Stimulated activated CD4-positive, alpha-beta T cell treated with anti-CD3 and anti-CD28 coated beads, Interleukin-4, amount 100 ng/mL, for 48 hours (primary cell): ENCODE results near the gene HOOK1.
"Not testable (repeated sequence)": the region's sequence is repeated elsewhere in the genome, so short reads cannot be mapped to it uniquely, and the experiment has no call there.

Source experiments
- DNase-seq, 2 donors: peaks; one replicate each; pipeline ENCODE4 v3.0.0-alpha.2; 2020; ENCODE audit warnings: low read depth in 2 of 2

Gene HOOK1

GRCh38 chr1:59885160-59885832, 70.5 kb downstream of the HOOK1 start:
- DNase-seq, result no peak

GRCh38 chr1:59892841-59893811, 78.4 kb downstream of the HOOK1 start:
- no peak for DNase-seq

GRCh38 chr1:59897165-59897564, 82.4 kb downstream of the HOOK1 start:
- no peak for DNase-seq

- no peak for DNase-seq
These were observed 84.2 kb downstream of the HOOK1 start for GRCh38 chr1:59898927-59899326.

- no peak for DNase-seq
These were observed 85.9 kb downstream of the HOOK1 start for GRCh38 chr1:59900640-59901039.

GRCh38 chr1:59901770-59902388, 87.1 kb downstream of the HOOK1 start:
- DNase-seq, result no peak

GRCh38 chr1:59903141-59903754, 88.5 kb downstream of the HOOK1 start:
- DNase-seq, result no peak

- no peak for DNase-seq
These were observed 92.2 kb downstream of the HOOK1 start for GRCh38 chr1:59906931-59907330.

GRCh38 chr1:59908084-59908483, 93.3 kb downstream of the HOOK1 start:
- DNase-seq, result no peak

- DNase-seq, result no peak
These were observed 93.9 kb downstream of the HOOK1 start for GRCh38 chr1:59908682-59909081.

GRCh38 chr1:59914791-59915286, 100.1 kb downstream of the HOOK1 start:
- not testable (repeated sequence) for DNase-seq

- no peak for DNase-seq
These were observed 100.8 kb downstream of the HOOK1 start for GRCh38 chr1:59915516-59915915.

- no peak for DNase-seq
These were observed 102.5 kb downstream of the HOOK1 start for GRCh38 chr1:59917026-59917784.

- no peak for DNase-seq
These were observed 103.0 kb downstream of the HOOK1 start for GRCh38 chr1:59917785-59918180.

- no peak for DNase-seq
These were observed 105.0 kb downstream of the HOOK1 start for GRCh38 chr1:59919746-59920145.

GRCh38 chr1:59921258-59921899, 106.6 kb downstream of the HOOK1 start:
- DNase-seq, result not testable (repeated sequence)

- DNase-seq, result no peak
These were observed 109.9 kb downstream of the HOOK1 start for GRCh38 chr1:59924653-59925052.
